ENCODE data around the gene ZNF511.

DNA sequence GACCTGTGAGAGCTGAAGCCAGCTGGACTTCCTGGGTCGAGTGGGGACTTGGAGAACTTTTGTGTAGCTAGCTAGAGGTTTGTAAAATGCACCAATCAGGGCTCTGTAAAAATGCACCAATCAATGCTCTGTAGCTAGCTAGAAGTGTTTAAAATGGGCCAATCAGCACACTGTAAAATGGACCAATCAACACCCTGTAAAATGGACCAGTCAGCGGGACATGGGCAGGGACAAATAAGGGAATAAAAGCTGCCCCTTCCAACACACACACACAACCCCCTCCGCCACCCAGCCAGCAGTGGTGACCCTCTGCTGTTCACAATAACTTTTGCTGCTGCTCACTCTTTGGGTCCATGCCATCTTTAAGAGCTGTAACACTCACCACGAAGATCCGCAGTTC, 7.1 kb downstream of the ZNF511 start:
- TF ChIP-seq POLR2A (IDR thresholded peaks at IDR 0.05; ENCODE audit: low read length) (no peak), GATA1 (IDR thresholded peaks at IDR 0.05; ENCODE audit: low read depth, low read length) (no peak)
